MM.1S (cell line): ENCODE data around the gene COL7A1.

ENCODE experiments used
- CTCF ChIP-seq: fragments of 300-600 bp; sonication (generic); IDR thresholded peaks from 2 replicates; pipeline ENCODE4 v1.5.1; 2016; ENCODE audit warnings: antibody characterized with exemption, low read length, mixed read lengths
- EZH2 ChIP-seq: fragments of 300-600 bp; sonication (generic); optimal IDR thresholded peaks from 2 replicates; pipeline ENCODE3; 2017; ENCODE audit warnings: low read depth, mild to moderate bottlenecking, antibody characterized with exemption, low read length, mixed read lengths

- TF ChIP-seq CTCF, result no peak
- TF ChIP-seq EZH2, result no peak
Observed at GRCh38 chr3:48624767-48625166, 29.6 kb upstream of the COL7A1 start.
